Stimulated activated CD4-positive, alpha-beta T cell treated with anti-CD3 and anti-CD28 coated beads, Interleukin-4, amount 100 ng/mL, for 1 hour (primary cell): Measurements from ENCODE around the gene NCK1.
"Not testable (repeated sequence)": the region's sequence is repeated elsewhere in the genome, so short reads cannot be mapped to it uniquely, and the experiment has no call there.

Experiments used
- DNase-seq: peaks from one replicate; pipeline ENCODE4 v3.0.0-alpha.2; 2020

NCK1 gene

DNA sequence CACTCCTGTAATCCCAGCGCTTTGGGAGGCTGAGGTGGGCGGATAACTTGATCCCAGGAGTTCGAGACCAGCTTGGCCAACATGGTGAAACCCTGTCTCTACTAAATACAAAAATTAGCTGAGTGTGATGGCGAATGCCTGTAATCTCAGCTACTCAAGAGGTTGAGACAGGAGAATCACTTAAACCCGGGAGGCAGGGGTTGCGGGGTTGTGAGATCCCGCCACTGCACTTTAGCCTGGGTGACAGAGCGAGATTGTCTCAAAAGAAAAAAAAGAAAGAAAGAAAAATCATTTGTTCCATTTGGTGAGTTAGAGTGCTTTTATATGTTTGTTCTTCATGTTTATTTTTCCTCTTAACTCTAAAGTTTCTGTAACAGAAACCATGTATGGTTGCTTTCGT lies 7.3 kb downstream of the NCK1 start:
- no peak for DNase-seq

DNA sequence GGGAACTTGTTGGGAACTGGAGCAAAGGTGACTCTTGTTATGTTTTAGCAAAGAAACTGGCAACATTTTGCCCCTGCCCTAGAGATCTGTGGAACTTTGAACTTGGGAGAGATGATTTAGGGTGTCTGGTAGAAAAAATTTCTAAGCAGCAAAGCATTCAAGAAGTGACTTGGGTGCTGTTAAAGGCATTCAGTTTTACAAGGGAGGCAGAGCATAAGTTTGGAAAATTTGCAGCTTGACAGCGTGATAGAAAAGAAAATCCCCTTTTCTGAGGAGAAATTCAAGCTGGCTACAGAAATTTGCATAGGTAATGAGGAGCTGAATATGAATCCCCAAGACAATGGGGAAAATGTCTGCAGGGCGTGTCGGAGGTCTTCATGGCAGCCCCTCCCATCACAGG lies 10.2 kb downstream of the NCK1 start:
- not testable (repeated sequence) for DNase-seq

DNA sequence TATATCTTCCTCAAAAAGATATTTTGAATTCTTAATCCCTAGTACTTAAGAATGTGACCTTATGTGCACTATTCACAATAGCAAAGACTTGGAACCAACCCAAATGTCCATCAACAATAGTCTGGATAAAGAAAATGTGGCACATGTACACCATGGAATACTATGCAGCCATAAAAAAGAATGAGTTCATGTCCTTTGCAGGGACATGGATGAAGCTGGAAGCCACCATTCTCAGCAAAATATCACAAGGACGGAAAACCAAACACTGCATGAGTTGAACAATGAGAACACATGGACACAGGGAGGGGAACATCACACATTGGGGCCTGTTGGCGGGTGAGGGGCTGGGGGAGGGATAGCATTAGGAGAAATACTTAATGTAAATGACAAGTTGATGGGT lies 17.5 kb downstream of the NCK1 start:
- DNase-seq = not testable (repeated sequence)

DNA sequence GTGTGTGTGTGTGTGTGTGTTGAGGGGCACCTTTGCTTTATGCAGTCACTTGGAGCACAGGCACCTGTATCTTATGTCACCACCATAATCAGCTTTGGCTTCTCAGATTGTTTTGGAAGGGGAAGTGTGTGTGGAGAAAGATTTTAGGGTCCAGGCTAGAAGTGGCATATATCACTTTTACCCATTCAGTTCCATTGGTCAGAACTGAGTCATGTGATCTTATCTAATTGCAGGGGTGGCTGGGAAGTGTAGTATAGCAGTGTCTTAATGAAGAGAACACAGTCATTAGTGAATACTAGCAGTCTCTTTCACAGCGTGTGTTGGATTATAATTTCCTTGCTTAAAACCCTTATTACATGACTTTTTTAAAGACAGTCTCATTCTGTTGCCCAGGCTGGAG lies 20.6 kb downstream of the NCK1 start:
- no peak for DNase-seq

DNA sequence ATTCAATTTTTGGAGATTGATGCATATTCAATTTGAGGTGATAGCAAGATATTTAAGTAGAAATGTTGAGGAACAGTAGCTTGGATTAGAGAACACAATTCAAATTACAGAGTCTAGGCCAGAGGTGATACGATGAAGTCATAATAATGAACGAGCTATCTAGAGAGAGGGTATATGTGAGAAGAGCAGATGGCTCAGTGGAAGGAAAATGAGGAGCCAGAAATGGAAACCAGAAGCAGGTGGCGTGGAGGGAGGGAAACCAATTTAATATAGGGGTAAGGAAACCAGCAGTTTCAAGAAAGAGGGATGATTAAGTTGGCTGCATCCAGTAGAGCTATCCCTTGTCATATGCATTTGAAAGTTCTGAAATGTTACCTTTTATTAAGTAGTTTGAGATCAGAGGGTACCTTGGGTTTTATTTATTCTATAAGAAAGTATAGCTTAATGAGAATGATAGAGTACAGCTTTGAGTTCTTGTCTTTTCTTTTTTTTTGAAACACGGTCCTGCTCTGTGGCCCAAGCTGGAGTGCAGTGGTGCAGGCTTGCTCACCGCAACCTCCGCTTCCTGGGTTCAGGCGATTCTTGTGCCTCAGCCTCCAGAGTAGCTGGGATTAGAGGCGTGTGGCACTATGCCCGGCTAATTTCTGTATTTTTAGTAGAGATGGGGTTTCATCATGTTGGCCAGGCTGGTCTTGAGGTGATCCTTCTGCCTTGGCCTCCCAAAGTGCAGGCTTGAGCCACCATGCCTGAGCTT lies 22.1 kb downstream of the NCK1 start:
- no peak for DNase-seq

DNA sequence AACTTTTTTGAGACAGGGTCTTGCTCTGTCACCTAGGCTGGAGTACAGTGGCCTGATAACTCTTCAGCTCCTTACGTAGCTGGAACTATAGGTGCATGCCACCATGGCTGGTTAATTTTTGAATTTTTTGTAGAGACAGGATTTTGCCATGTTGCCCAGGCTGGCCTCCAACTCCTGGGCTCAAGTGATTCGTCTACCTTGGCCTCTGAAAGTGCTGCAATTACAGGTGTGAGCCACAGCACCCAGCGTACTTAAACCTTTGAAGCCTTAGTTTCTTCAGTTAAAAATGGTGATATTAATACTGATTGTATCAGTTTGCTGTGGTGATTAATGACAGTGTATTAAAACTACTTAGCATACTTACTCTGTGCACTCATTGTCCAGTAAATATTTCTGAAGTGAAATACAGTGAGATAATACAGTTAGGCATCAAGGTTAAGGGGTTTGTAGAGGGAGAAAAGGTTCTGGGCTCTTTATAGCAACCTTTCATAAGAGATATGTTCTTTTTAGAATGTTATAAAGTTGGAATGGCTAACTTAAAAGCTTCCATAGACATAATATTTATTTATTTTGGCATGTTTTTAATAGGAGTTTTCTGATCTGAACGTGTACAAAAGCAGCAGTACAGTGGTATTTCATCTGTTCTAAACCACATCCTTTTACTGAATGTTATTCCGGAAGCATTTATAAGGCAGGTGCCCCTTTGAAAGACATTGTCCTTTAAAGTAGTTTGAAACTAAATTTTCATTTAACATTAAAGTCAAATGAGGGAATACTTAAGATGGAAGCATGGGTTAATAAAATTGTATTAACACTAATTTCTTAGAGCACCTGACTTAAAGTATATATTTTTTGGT lies 23.6 kb downstream of the NCK1 start:
- DNase-seq = no peak

DNA sequence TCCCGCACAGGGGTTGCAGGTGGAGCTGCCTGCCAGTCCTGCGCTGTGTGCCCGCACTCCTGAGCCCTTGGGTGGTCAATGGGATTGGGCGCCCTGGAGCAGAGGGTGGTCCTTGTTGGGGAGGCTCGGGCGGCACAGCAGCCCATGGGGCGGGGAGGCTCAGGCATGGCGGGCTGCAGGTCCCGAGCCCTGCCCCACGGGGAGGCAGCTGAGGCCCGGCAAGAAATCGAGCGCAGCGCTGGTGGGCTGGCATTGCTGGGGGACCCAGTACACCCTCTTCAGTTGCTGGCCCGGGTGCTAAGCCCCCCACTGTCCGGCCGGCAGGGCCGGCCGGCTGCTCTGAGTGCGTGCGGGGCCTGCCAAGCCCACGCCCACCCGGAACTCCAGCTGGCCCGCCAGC lies 27.9 kb downstream of the NCK1 start:
- no peak for DNase-seq

DNA sequence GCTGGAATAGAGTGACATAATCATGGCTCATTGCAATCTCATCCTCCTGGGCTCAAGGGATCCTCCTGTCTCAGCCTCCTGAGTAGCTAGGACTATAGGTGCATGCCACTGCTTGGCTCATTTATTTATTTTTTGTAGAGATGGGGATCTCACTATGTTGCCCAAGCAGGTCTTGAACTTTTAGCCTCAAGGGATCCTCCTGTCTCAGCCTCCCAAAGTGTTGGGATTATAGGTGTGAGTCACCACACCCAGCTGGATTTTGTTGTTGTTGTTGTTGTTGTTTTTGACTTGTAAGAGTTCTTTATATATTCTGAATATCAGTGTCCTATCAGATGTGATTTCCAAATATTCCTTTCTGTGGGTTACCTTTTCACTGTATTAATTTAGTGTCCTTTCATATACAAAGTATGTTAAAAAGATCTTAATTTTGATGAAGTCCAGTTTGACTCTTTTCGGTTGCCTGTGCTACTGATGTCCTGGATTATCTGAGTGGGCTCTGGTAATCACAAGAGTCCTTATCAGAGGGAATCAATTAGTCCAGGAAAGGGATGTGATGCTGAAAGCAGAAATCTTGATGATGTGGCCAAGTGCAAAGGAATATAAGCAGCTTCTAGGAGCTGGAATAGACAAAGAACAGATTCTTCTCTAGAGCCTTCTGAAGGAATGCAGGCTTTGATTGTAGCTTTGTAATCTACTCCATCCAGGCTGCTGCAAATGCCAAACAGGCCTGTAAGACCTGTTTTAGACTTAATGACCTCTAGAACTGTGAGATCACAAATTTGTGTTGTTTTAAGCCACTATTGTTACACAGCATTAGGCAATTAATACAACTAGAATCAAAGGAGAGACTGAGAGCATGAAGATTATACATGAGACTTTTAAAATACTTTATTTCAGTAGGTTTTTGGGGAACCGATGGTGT lies 30.2 kb downstream of the NCK1 start:
- DNase-seq = no peak

DNA sequence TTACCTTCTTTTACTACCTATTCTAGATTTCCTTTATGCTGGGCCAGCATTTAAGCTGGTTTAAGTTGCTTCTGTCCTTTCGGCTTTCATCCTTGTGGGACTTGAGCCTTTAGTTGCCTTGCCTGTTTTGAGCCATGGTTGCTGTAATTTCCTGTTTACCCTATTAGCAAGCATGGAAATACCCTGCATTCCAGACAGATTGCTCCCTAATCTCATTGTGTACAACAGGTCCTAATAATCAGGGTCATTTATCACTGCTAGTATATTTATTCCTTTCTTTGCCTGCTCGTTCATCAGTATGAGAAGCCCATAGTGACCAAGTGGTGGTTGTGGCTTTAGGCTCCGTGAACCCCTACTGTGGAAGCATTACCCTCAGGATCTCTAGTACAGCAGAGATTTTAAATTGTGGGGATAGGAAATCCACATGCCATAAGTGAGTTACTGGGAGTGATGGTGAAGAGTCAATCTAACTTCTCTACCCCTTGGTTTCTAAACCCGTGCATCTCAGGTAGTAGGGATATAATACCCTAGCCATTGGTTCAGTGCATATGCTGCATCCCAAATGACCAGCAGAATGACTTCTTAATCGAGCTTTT lies 31.9 kb downstream of the NCK1 start:
- DNase-seq = no peak

DNA sequence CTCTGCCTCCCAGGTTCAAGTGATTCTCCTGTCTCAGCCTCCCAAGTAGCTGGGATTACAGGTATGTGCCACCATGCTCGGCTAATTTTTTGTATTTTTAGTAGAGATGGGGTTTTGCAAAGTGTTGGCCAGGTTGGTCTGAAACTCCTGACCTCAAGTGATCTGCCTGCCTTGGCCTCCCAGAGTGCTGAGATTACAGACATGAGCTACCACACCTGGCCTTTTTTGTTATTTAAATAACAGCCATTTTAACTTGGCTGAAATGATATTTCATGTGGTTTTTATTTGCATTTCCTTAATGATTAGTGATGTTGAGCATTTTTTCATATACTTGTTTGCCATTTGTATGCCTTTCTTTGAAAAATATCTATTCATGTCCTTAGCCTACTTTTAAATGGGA lies 35.2 kb downstream of the NCK1 start:
- not testable (repeated sequence) for DNase-seq

DNA sequence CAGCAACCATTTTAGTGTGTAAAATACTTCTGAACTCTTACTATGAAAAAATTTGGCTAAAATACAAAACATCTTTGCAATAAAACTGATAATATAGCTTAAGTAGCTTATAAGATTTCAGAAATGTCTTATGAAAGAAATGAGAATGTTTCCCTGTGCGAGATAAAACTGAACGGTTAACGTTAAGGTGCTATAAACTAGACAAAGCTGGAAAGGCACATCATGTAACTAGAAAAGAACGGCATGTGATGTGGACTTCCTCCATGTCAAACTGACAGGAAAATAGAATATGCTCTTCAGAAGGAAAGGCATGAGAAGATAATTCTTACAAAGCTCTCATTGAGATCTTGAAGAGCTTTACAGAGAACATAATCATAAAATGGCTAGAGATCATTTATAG lies 36.5 kb downstream of the NCK1 start:
- no peak for DNase-seq

DNA sequence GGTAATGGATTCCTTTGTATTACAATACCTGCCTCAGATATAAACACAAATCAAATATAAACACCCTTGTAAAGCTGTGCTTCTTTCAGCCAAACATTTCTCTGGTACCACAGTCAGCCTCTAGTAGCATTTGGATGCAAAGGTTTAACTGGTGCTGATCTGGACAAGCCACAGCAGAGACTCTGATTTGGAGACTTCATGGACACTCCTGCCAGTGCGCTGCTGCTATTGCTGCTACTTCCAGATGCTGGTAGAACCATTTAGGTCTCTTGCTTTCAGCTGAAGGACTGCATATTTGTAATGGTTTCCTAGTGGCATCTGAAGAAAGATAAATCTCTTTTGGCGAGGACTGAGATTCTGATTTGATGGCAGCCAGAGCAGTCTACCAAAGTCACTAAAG lies 36.9 kb downstream of the NCK1 start:
- DNase-seq = no peak

DNA sequence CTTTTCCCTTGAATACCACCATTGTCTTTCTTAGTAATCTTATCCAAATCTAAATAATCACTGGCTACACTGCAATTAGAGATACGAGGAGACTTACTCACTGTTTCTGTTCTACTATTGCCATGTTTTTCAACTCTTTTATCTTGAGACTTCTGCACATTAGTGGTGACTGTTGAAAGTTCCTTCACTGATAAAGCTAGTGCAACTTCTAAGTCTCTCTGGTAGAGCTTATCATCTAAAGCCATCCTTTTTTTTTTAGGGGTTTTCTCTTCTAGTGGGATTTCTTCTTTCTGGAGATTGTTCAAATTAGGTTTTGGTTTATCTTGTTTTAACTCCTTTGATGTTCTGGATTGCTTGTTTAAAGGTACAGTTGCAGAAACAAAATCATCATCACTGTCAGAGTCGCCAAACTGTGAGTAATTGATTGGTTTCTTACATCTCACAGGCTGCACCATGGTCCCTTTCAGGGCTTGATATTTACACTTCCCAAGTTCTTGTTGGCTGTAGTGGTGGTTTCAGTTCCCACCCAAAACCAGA lies 37.7 kb downstream of the NCK1 start:
- no peak for DNase-seq

DNA sequence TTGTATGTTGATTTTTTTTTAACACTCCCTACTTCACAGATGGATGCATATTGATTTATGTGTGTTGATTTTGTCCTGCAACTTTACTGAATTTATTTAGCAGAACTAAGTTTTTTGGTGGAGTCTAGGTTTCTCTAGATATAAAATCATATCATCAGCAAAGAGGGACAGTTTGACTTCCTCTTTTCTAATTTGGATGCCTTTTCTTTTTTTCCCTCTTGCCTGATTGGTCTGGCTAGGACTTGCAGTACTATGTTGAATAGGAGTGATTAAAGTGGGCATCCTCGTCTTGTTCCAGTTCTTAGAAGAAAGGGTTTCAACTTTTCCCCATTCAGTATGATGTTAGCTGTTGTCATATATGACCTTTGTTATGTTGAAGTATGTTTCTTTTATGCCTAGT lies 38.7 kb downstream of the NCK1 start:
- DNase-seq = not testable (repeated sequence)

DNA sequence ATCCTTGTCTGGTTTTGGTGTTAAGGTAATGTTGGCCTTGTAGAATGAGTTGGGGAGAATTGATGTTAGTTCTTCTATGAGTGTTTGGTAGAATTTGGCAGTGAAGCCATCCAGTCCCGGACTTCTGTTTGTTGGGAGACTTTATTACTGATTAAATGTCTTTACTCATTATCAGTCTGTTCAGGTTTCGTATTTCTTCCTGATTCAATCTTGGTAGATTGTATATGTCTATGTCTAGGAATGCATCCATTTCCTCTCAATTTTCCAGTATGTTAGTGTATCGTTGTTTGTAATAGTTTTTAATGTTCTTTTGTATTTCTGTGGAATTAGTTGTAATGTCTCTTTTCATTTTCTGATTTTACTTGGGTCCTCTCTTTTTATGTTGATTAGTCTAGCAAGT lies 39.4 kb downstream of the NCK1 start:
- DNase-seq = no peak

DNA sequence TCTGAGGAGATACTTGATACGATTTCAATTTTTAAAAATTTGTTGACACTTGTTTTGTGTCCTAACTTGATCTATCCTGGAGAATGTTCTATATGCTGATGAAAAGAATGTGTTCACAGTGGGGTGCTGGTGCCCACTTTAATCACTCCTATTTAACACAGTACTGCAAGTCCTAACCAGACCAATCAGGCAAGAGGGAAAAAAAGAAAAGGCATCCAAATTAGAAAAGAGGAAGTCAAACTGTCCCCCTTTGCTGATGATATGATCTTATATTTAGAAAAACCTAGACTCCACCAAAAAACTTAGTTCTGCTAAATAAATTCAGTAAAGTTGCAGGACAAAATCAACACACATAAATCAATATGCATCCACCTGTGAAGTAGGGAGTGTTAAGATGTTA lies 40.5 kb downstream of the NCK1 start:
- not testable (repeated sequence) for DNase-seq

DNA sequence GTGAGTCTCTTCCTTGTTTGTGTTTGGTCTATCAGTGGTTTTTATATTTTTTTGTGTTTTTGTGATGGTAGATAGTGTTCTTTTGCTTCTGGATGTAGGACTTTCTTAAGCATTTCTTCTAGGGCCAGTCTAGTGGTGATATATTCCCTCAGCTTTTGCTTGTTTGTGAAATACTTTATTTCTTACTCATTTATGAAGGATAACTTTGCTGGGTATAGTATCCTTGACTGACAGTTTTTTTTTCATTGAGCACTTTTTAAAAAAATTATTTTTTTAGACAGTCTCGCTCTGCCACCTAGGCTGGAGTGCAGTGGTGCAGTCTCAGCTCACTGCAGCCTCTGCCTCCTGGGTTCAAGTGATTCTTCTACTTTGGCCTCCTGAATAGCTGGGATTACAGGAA lies 41.9 kb downstream of the NCK1 start:
- no peak for DNase-seq

DNA sequence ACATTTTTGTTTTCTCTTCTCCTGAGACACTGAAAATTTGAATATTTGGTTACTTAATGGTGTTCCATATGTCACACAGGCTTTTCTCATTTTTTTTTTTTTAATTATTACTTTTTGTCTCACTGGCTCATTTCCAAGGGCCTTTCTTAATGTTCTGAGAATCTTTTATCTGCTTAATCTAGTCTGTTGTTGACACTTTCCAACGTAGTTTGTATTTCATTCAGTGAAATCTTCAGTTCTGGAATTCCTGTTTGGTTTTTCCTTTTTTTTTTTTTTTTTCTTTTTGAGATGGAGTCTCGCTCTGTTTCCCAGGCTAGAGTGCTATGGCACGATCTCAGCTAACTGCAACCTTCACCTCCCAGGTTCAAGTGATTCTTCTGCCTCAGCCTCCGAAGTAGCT lies 42.7 kb downstream of the NCK1 start:
- no peak for DNase-seq

DNA sequence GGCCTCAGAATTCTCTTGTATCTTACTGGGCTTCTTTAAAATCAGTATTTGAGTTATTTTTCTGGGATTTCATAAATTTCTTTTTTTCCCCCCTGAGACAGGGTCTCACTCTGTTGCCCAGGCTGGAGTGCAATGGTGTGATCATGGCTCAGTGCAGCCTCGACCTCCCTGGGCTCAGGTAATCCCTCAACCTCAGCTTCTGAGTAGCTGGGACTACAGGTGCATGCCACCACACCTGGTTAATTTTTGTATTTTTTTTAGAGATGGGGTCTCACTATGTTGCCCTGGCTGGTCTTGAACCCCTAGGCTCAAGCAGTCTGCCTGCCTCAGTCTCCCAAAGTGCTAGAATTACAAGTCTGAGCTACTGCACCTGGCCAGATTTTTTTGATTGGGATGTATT lies 43.5 kb downstream of the NCK1 start:
- no peak for DNase-seq

DNA sequence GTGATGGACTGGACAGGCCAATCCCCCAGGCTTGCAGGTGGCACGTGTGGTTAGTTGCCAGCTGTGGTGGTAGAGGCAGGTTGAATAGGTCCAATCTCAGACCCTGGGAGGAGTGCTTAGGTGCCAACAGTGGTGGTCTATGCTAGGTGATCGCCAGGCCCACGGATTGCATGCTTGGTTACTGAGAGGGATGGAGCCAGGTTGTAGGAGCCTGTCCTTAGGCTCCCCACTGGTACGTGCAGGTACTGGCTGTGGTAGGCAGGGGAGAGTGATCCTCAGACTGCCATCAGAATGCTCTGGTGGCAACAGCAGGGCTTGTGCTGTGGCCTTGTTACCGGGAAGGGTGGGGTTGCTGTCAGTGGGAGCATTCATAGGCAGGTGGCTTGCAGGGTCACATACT lies 44.7 kb downstream of the NCK1 start:
- no peak for DNase-seq

DNA sequence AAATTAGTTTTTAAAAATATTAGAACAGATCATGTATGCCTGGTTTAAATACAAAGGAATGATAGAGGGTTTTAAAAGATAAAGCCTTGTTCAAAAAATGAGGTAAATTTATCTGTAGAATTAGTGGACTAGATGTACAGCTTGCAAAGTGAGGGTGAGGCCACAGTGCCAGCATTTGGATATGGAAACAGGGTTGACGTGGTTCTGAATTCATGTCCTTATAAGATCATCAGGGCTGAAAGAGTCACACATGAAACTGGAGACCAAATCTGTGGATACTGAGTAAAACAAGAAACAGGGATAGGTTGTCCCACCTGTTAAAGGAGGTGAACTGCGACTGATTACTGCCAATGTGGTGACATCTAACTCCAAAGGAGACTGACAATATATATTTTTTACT lies 46.3 kb downstream of the NCK1 start:
- DNase-seq = no peak

DNA sequence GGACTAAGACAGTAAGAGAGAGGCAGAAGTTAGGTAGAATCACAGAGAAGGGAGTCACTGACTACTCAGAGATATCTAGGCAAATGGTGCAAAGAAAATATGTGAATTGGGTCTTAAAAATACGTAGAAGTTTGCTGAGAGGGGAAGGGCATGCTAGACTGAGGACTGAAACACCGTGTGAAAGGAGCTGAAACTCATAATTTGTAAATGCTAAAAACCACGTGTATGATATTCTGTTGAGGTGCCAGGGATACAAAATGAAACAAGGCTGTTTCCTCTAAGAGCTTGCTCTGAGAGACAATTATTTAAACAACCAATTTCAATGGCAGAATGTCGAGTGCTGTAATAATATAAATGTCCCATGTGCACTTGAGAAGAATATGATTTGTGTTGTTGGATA lies 47.2 kb downstream of the NCK1 start:
- DNase-seq = no peak

DNA sequence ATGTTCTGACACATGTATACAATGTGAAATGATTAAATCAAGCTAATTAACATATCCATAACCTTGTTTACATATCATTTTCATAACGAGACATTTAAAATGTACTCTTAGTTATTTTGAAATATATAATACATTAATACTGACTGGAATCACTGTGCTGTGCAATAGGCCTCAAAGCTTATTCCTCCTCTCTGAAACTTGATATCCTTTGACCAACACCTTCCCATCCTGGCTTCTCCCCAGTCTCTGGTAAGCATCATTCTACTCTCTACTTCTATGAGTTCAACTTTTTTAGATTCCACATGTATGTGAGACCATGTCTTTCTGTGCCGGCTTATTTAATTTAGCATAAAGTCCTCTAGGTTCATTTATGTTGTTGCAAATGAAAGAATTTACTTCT lies 48.7 kb downstream of the NCK1 start:
- DNase-seq = no peak
